Measurements from ENCODE around the gene NFYC. TPM values are rescaled to one million over a fixed set of nuclear protein-coding genes. Genes with fewer than 3 reads are reported as not detected.
A peak's percentile ranks its signal among the peaks of the same experiment; 100 is the strongest.

Gene NFYC
- total and polyA plus RNA-seq, 7 donors: 38.0 to 53.5 (median 41.8) TPM

- 89 to 91% methylated on average over 2 of the region's 2 CpGs for WGBS, 2 donors
- Histone ChIP-seq H3K27ac (no peak overlapping the region), H3K27me3 (no peaks in the 10 kb centered on the region), H3K9me3 (no peaks in the 10 kb centered on the region), H3K4me3 (no peak overlapping the region), H3K4me1 (peaks cover 0 to 18% (median 9%) of the 10 kb centered on the region in 4 donors), H3K36me3 (peaks cover 13 to 91% (median 51%) of the 10 kb centered on the region in 4 donors)
- TF ChIP-seq POLR2AphosphoS5 (IDR thresholded peaks at IDR 0.05) (no peak), CTCF (IDR thresholded peaks at IDR 0.05) (no peak), EP300 (IDR thresholded peaks at IDR 0.05) (no peak), POLR2A (IDR thresholded peaks at IDR 0.05) (no peak)
- intact Hi-C loops (cut with DNase I): no loop called here
- DNase-seq: no peak
Observed at GRCh38 chr1:40764981-40765380, 73.5 kb downstream of the NFYC start.

- TF ChIP-seq CTCF (IDR thresholded peaks at IDR 0.05) (no peak), EP300 (IDR thresholded peaks at IDR 0.05) (no peak), POLR2AphosphoS5 (IDR thresholded peaks at IDR 0.05) (no peak), POLR2A (IDR thresholded peaks at IDR 0.05) (no peak)
- intact Hi-C loops (cut with DNase I): no loop called here
- Histone ChIP-seq H3K27ac (no peak overlapping the region), H3K4me3 (no peak overlapping the region), H3K27me3 (no peaks in the 10 kb centered on the region), H3K36me3 (peaks cover 20 to 90% (median 53%) of the 10 kb centered on the region in 4 donors), H3K4me1 (peaks cover 0 to 17% (median 9%) of the 10 kb centered on the region in 4 donors), H3K9me3 (no peaks in the 10 kb centered on the region)
- DNase-seq: no peak
- WGBS, 2 donors: 96 to 99% methylated on average over 2 of the region's 2 CpGs
Observed at GRCh38 chr1:40766017-40766416, 74.5 kb downstream of the NFYC start.

GRCh38 chr1:40766560-40766959, 75.1 kb downstream of the NFYC start:
- DNase-seq: no peak
- Histone ChIP-seq H3K27ac (no peak overlapping the region), H3K27me3 (no peaks in the 10 kb centered on the region), H3K4me1 (peaks cover 0 to 11% (median 7%) of the 10 kb centered on the region in 4 donors), H3K4me3 (no peak overlapping the region), H3K9me3 (no peaks in the 10 kb centered on the region), H3K36me3 (peaks cover 20 to 90% (median 57%) of the 10 kb centered on the region in 4 donors)
- no peak for TF ChIP-seq POLR2A (IDR thresholded peaks at IDR 0.05)
- no peak for TF ChIP-seq CTCF (IDR thresholded peaks at IDR 0.05)
- no peak for TF ChIP-seq POLR2AphosphoS5 (IDR thresholded peaks at IDR 0.05)
- no peak for TF ChIP-seq EP300 (IDR thresholded peaks at IDR 0.05)
- intact Hi-C loops (cut with DNase I): no loop called here
- 94 to 97% methylated on average over 4 of the region's 4 CpGs for WGBS, 2 donors

- Histone ChIP-seq H3K27ac (peak overlapping the region in 2 of 4 donors; percentile 1 to 41), H3K4me3 (no peak overlapping the region), H3K4me1 (peaks cover 0 to 9% (median 8%) of the 10 kb centered on the region in 4 donors), H3K27me3 (no peaks in the 10 kb centered on the region), H3K9me3 (no peaks in the 10 kb centered on the region), H3K36me3 (peaks cover 20 to 86% (median 60%) of the 10 kb centered on the region in 4 donors)
- WGBS, 2 donors: 92 to 93% methylated on average over 7 of the region's 7 CpGs
- DNase-seq: no peak
- intact Hi-C loops (cut with DNase I): no loop called here
- TF ChIP-seq EP300 (IDR thresholded peaks at IDR 0.05): no peak
- no peak for TF ChIP-seq POLR2AphosphoS5 (IDR thresholded peaks at IDR 0.05)
- no peak for TF ChIP-seq CTCF (IDR thresholded peaks at IDR 0.05)
- no peak for TF ChIP-seq POLR2A (IDR thresholded peaks at IDR 0.05)
Observed at GRCh38 chr1:40768146-40768990, 76.9 kb downstream of the NFYC start.

Measured in sigmoid colon (tissue), 7 donors.